Ascending aorta (tissue), 2 donors: ENCODE results near the gene GPR4. TPM values are rescaled to one million over a fixed set of nuclear protein-coding genes. Genes with fewer than 3 reads are reported as not detected.

ENCODE experiments used
- DNase-seq, 2 donors: peaks; one replicate each; pipeline ENCODE4 v3.0.0-alpha.2; 2019; ENCODE audit warnings: low spot score in 2 of 2
- H3K27ac ChIP-seq, 2 donors: fragments of 200-600 bp; sonication (generic); one replicate each; pipeline ENCODE4 v1.5.1; 2016 to 2017; ENCODE audit warnings: mild to moderate bottlenecking in 1 of 2
- H3K27me3 ChIP-seq: fragments of 200-600 bp; sonication (generic); one replicate; pipeline ENCODE4 v1.5.1; 2017
- H3K36me3 ChIP-seq, 2 donors: fragments of 200-600 bp; sonication (generic); one replicate each; pipeline ENCODE4 v1.5.1; 2016
- H3K4me1 ChIP-seq, 2 donors: fragments of 200-600 bp; sonication (generic); one replicate each; pipeline ENCODE4 v1.5.1; 2016 to 2017; ENCODE audit warnings: mild to moderate bottlenecking in 1 of 2
- H3K4me3 ChIP-seq, 2 donors: fragments of 200-600 bp; sonication (generic); one replicate each; pipeline ENCODE4 v1.5.1; 2016 to 2017; ENCODE audit warnings: mild to moderate bottlenecking in 1 of 2
- H3K9me3 ChIP-seq, 2 donors: fragments of 200-600 bp; sonication (generic); one replicate each; pipeline ENCODE4 v1.5.1; 2016
- intact Hi-C: fragments of 100-400 bp; cut with DNase I; formaldehyde crosslinking; loops from one replicate; pipeline ENCODE4 v1.15.1; 2023
- total RNA-seq: library from RNA; depleted of rRNA; stranded (reverse); fragments of >200 nt; gene quantifications from one replicate; pipeline ENCODE4 v1.1.0, GENCODE V29; 2016
- TF ChIP-seq, protein P1 (sequence below), 3 experiments: fragments of 200-600 bp in 2 of 3; fragments of 450-650 bp in 1 of 3; sonication (generic) in 2 of 3; IDR thresholded peaks; one replicate each; pipeline ENCODE4 v1.5.1; 2016 to 2019; ENCODE audit warnings: antibody characterized with exemption in 3 of 3, mild to moderate bottlenecking in 1 of 3, moderate library complexity in 1 of 3

Gene GPR4
- total RNA-seq, 1 donor from 2014 or later: 14.0 TPM

DNA sequence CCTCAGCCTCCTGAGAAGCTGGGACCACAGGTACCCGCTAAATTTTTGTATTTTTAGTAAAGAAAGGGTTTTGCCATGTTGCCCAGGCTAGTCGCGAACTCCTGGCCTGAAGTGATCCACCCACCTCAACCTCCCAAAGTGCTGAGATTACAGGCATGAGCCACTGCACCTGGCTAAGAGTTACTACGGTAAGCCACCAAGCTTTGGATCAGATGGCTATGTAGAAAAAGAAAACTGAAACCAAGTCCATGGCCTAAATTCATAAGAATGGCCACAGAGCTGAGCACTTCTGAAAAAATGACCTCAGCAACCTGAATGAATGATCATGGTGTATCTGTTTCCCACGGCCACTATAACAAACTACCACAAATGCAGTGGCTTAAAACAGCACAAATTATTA is 26.8 kb downstream of the GPR4 start:
- no peaks in the 10 kb centered on the region for H3K27me3 ChIP-seq
- H3K4me1 ChIP-seq: no peaks in the 10 kb centered on the region
- TF ChIP-seq, protein P1, sequence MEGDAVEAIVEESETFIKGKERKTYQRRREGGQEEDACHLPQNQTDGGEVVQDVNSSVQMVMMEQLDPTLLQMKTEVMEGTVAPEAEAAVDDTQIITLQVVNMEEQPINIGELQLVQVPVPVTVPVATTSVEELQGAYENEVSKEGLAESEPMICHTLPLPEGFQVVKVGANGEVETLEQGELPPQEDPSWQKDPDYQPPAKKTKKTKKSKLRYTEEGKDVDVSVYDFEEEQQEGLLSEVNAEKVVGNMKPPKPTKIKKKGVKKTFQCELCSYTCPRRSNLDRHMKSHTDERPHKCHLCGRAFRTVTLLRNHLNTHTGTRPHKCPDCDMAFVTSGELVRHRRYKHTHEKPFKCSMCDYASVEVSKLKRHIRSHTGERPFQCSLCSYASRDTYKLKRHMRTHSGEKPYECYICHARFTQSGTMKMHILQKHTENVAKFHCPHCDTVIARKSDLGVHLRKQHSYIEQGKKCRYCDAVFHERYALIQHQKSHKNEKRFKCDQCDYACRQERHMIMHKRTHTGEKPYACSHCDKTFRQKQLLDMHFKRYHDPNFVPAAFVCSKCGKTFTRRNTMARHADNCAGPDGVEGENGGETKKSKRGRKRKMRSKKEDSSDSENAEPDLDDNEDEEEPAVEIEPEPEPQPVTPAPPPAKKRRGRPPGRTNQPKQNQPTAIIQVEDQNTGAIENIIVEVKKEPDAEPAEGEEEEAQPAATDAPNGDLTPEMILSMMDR (IDR thresholded peaks at IDR 0.05): no peak
- intact Hi-C loops: no loop called here
- no peak overlapping the region for H3K27ac ChIP-seq
- no peaks in the 10 kb centered on the region for H3K36me3 ChIP-seq
- H3K9me3 ChIP-seq: no peaks in the 10 kb centered on the region
- no peak for DNase-seq
- H3K4me3 ChIP-seq: no peak overlapping the region

DNA sequence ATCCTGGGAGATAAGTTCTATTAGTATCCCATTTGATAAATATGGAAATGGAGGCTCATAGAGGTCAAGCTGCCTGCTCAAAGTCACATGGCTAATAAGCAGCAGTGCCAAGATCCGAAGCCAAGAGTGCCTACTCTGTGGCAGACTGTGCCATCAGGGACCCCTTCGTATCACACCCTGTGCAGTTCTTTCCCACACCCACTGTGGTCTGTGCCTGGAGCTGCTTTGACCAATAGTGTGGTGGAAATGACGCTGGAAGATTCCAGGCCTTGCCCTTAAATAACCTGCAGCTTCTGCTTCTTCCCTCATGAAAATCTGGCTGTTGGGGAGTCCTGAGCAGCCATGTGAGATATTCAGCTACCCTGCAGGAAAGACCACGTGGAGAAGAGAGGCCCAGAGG is 27.5 kb downstream of the GPR4 start:
- Histone ChIP-seq H3K27ac (no peak overlapping the region), H3K4me1 (peaks cover 0 to 4% of the 10 kb centered on the region in 2 donors), H3K9me3 (no peaks in the 10 kb centered on the region), H3K27me3 (no peaks in the 10 kb centered on the region), H3K4me3 (no peak overlapping the region), H3K36me3 (no peaks in the 10 kb centered on the region)
- DNase-seq: no peak
- TF ChIP-seq, protein P1 (IDR thresholded peaks at IDR 0.05): no peak
- intact Hi-C loops: no loop called here

DNA sequence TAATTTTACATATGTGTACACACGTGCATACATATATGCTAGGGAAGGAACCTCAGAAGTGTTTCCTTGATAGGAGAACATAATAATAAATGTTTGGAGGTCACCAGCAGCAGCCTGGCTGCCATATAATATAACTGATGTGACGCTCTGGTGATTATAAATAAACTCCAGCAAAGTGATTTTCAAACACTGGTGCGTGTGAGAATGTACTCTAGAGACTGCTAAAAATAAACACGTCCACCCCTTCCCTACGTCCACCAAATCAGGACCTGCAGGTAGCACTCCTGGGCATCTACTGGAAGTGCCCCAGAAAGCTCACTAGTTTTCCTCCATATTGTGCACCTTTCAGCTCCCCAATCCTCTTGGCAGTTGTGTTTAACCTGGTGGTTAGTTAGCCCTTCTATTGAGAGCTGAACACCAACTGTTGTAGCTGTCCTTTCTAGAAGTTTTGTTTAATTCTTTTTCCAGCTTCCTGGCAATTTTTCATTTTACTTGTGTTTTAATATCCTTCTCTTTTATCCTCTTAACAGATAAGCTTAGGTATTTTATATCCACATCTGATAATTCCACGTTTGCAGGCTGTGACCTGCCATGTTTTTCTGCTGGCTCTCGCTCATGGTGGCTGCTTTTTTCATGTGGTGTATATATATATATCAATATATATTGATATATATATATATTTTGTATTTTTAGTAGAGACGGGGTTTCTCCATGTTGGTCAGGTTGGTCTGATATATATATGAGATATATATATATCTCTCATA is 30.4 kb downstream of the GPR4 start:
- H3K27me3 ChIP-seq: no peaks in the 10 kb centered on the region
- TF ChIP-seq, protein P1 (IDR thresholded peaks at IDR 0.05): no peak
- intact Hi-C loops: no loop called here
- H3K9me3 ChIP-seq: no peaks in the 10 kb centered on the region
- DNase-seq: no peak
- peaks cover 0 to 7% of the 10 kb centered on the region in 2 donors for H3K4me1 ChIP-seq
- H3K4me3 ChIP-seq: no peak overlapping the region
- H3K36me3 ChIP-seq: no peaks in the 10 kb centered on the region
- no peak overlapping the region for H3K27ac ChIP-seq

DNA sequence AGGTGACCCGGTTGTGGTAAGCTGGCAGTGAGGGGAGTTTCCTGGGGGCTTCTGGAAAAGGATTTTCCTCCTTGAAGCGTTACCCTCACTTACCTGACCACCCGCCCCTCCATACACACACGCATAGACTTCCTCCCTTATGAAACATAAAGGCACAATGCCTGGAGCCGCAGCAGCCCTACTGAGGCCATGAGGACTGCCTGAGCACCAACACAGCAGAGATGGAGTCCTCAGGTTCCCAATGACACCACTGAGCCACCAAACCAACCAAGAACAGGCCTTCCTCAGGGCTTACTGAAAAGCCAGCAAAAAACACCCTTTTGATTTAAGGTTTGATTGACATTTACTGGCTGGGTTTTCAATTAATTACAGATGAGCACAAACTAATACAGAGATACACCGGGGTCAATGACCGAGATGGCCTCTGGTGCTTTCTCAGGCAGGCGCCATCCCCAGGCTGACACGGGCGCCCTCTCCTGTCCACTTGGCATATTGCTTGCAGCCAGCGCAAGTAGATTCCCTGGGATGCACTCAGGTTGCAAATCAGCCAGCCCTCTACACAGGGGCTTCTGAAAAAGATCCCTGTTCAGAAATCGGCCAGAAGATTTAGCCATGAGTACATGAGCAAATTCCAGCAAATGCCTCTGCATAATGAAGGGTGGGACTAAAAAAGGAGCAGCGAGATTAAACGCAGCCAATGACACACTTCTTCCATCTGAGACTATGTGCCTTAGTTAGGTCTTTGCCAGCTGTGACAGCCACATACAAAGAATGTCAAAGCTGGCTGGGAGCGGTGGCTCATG is 32.2 kb downstream of the GPR4 start:
- no peaks in the 10 kb centered on the region for H3K9me3 ChIP-seq
- no peak overlapping the region for H3K4me3 ChIP-seq
- TF ChIP-seq, protein P1 (IDR thresholded peaks at IDR 0.05): peak; percentile 54 to 70 (median 57)
- H3K27ac ChIP-seq: no peak overlapping the region
- H3K4me1 ChIP-seq: peaks cover 0 to 7% of the 10 kb centered on the region in 2 donors
- H3K27me3 ChIP-seq: no peaks in the 10 kb centered on the region
- DNase-seq: peak in 1 of 2 donors; percentile 76
- intact Hi-C loops: no loop called here
- H3K36me3 ChIP-seq: no peaks in the 10 kb centered on the region

DNA sequence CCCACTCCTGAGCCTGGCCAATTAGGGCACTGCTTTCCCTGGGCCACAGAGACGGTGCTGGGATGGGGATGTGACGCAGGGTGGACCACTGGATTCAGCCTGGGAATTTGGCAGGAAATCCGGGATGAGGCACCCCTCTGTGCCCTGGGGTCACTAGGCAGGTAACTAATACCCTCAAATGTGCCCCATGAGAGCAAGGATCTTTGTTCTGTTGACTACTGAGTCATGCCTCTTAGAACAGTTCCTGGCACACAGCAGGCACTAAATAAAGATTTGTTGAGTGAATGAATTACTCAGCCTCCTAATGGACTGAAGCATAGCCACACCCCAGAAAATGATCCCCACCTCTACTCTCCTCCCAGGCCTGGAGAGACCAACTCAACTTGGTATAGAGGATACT is 33.3 kb downstream of the GPR4 start:
- H3K27ac ChIP-seq: no peak overlapping the region
- TF ChIP-seq, protein P1 (IDR thresholded peaks at IDR 0.05): no peak
- DNase-seq: no peak
- H3K36me3 ChIP-seq: no peaks in the 10 kb centered on the region
- peaks cover 0 to 7% of the 10 kb centered on the region in 2 donors for H3K4me1 ChIP-seq
- intact Hi-C loops: no loop called here
- no peaks in the 10 kb centered on the region for H3K27me3 ChIP-seq
- no peaks in the 10 kb centered on the region for H3K9me3 ChIP-seq
- no peak overlapping the region for H3K4me3 ChIP-seq
